NCI-H1105 treated with DMSO at 0.1 percent for 48 hours (cell line): ENCODE measurements around the gene RTN1.

Experiments used
- DNase-seq: peaks from one replicate; lab custom pipeline; 2025; lab: John Stamatoyannopoulos, UW

Gene RTN1

GRCh38 chr14:59547310-59547709, 323.3 kb downstream of the RTN1 start:
- DNase-seq: no peak
